BLaER1 treated with 17β-estradiol and CSF1 and Interleukin-3, amounts not matched to agents 10 nM and 100 nM (cell line): ENCODE results near the gene CNOT6.
"Not testable (repeated sequence)": the region's sequence is repeated elsewhere in the genome, so short reads cannot be mapped to it uniquely, and the experiment has no call there.

ENCODE experiments used
- H3K27ac ChIP-seq, 11 experiments: shearing (Covaris generic); formaldehyde crosslinking; 2 replicates each; pipeline ENCODE4 v1.8.1; 2022
- H3K27me3 ChIP-seq, 11 experiments: shearing (Covaris generic); formaldehyde crosslinking; 2 replicates each; pipeline ENCODE4 v1.8.1; 2022
- H3K36me3 ChIP-seq, 11 experiments: shearing (Covaris generic); formaldehyde crosslinking; 2 replicates each; pipeline ENCODE4 v1.8.1; 2022
- H3K4me1 ChIP-seq, 10 experiments: shearing (Covaris generic); formaldehyde crosslinking; 2 replicates each; pipeline ENCODE4 v1.8.1; 2022
- H3K4me2 ChIP-seq, 11 experiments: shearing (Covaris generic); formaldehyde crosslinking; 2 replicates each; pipeline ENCODE4 v1.8.1; 2022
- H3K4me3 ChIP-seq, 10 experiments: shearing (Covaris generic); formaldehyde crosslinking; 2 replicates each; pipeline ENCODE4 v1.8.1; 2022
- H3K9ac ChIP-seq, 11 experiments: shearing (Covaris generic); formaldehyde crosslinking; 2 replicates each; pipeline ENCODE4 v1.8.1; 2022
- H3K9me3 ChIP-seq, 11 experiments: shearing (Covaris generic); formaldehyde crosslinking; replicated peaks in 1 of 11; 2 replicates each; pipeline ENCODE4 v1.8.1; 2022
- H4K20me1 ChIP-seq, 11 experiments: shearing (Covaris generic); formaldehyde crosslinking; 2 replicates each; pipeline ENCODE4 v1.8.1; 2022
- Cebpa-rat ChIP-seq, 11 experiments: shearing (Covaris generic); IDR thresholded peaks; 2 replicates each; pipeline ENCODE4 v1.8.1; 2022

The CNOT6 gene

GRCh38 chr5:180521591-180521990, 27.4 kb downstream of the CNOT6 start:
- peak overlapping the region in 3 of 11 experiments; percentile 10 to 38 (median 31); a peak in 4 of 22 replicates for H3K4me2 ChIP-seq
- TF ChIP-seq Cebpa-rat (IDR thresholded peaks at IDR 0.05), result no peak
- no peak overlapping the region for H3K9ac ChIP-seq
- H3K36me3 ChIP-seq, result peaks cover 0 to 90% (median 61%) of the 10 kb centered on the region in 11 experiments; a peak in 20 of 22 replicates
- H3K27ac ChIP-seq, result no peak overlapping the region
- no peaks in the 10 kb centered on the region for H3K27me3 ChIP-seq
- H4K20me1 ChIP-seq, result peaks cover 63 to 100% (median 89%) of the 10 kb centered on the region in 11 experiments
- no peak overlapping the region for H3K4me3 ChIP-seq
- H3K4me1 ChIP-seq, result peaks cover 24 to 75% (median 33%) of the 10 kb centered on the region in 10 experiments
- peaks cover 0 to 22% (median 12%) of the 10 kb centered on the region in 11 experiments; a peak in 15 of 22 replicates for H3K9me3 ChIP-seq

GRCh38 chr5:180522330-180522729, 28.2 kb downstream of the CNOT6 start:
- Histone ChIP-seq H3K27ac (peak overlapping the region in 1 of 11 experiments; percentile 9; a peak in 3 of 22 replicates), H3K36me3 (peaks cover 7 to 90% (median 61%) of the 10 kb centered on the region in 11 experiments), H3K27me3 (no peaks in the 10 kb centered on the region), H3K4me2 (peak overlapping the region; percentile 6 to 43 (median 29); a peak in 18 of 22 replicates), H3K9me3 (peaks cover under 1 to 27% (median 20%) of the 10 kb centered on the region in 11 experiments; a peak in 17 of 22 replicates), H4K20me1 (peaks cover 56 to 100% (median 85%) of the 10 kb centered on the region in 11 experiments), H3K4me3 (no peak overlapping the region), H3K9ac (no peak overlapping the region), H3K4me1 (peaks cover 24 to 75% (median 33%) of the 10 kb centered on the region in 10 experiments)
- no peak for TF ChIP-seq Cebpa-rat (IDR thresholded peaks at IDR 0.05)

DNA sequence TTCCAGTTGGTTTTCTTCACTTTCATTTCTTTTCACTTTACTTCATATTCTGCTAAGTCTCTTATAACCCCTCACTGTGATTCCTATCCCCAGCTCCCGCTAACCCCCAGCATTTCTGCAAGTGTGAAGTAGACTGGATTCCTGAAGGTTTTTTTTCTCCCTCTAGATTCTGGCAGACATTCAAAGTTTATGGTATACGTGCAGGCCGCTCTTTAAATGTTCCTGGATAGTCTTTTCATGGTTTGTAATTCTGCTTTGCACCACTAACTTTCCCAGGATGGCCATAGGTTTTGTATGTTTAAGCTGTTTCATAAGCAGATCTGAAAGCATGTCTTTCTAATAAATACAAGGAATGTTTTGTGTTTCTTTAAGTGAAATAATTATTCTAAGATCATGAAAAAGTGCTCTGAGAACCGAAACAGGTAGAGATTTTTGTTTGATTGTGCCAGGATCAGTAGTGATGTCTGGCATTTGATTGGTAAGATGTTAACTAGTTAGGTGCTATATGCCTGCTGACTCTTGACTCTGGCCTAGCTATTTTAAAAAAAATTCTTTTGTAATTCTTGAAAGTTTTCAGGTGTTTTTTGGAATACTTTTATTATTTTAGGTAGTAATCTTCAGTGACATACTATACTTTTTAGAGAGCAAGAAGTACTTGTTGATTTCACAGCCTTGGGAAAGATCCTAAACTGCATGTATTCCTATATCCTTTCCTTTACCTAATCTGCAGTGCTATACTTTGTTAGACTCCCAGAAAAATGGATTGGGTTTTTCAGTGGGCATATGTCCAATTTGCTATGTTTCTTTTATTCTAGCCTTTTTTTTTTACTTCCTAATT, 29.7 kb downstream of the CNOT6 start:
- Histone ChIP-seq H3K4me2 (peak overlapping the region in 3 of 11 experiments; percentile 11 to 38 (median 27); a peak in 6 of 22 replicates), H3K9ac (no peak overlapping the region), H3K4me3 (no peak overlapping the region), H3K27me3 (no peaks in the 10 kb centered on the region), H4K20me1 (peaks cover 46 to 92% (median 76%) of the 10 kb centered on the region in 11 experiments), H3K27ac (no peak overlapping the region), H3K36me3 (peaks cover 17 to 92% (median 65%) of the 10 kb centered on the region in 11 experiments), H3K4me1 (peaks cover 22 to 69% (median 29%) of the 10 kb centered on the region in 10 experiments), H3K9me3 (peaks cover 6 to 39% (median 31%) of the 10 kb centered on the region in 11 experiments)
- TF ChIP-seq Cebpa-rat (IDR thresholded peaks at IDR 0.05), result no peak

DNA sequence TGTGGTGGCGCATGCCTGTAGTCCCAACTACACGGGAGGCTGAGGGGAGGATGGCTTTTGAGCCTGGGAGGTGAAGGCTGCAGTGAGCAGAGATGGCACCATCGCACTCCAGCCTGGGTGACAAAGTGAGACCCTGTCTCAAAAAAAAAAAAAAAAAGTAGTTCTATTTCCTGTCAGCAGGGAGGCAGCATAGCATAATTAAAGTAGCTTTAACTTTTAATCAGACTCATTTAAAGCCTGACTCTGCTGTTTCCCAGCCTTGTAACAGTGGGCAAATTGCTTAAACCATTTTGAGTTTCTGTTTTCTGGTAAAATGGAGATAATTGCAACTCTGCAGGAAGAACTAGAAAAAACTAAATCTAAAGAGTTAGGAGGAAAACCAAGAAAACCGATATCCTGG, 31.2 kb downstream of the CNOT6 start:
- no peaks in the 10 kb centered on the region for H3K27me3 ChIP-seq
- H3K4me1 ChIP-seq, result peaks cover 18 to 56% (median 25%) of the 10 kb centered on the region in 10 experiments
- no peak for TF ChIP-seq Cebpa-rat (IDR thresholded peaks at IDR 0.05)
- H4K20me1 ChIP-seq, result peaks cover 46 to 83% (median 65%) of the 10 kb centered on the region in 11 experiments
- H3K4me3 ChIP-seq, result no peak overlapping the region
- peaks cover 19 to 51% (median 46%) of the 10 kb centered on the region in 11 experiments for H3K9me3 ChIP-seq
- no peak overlapping the region for H3K9ac ChIP-seq
- H3K36me3 ChIP-seq, result peaks cover 32 to 92% (median 69%) of the 10 kb centered on the region in 11 experiments
- no peak overlapping the region for H3K27ac ChIP-seq
- H3K4me2 ChIP-seq, result 0 out of 22 replicates have a peak overlapping the region, but pooled peaks of 1 of the 11 experiments have one; percentile 2

GRCh38 chr5:180526269-180526668, 32.1 kb downstream of the CNOT6 start:
- Histone ChIP-seq H3K27me3 (no peaks in the 10 kb centered on the region), H3K27ac (no peak overlapping the region), H3K4me1 (peaks cover 18 to 51% (median 25%) of the 10 kb centered on the region in 10 experiments), H3K9me3 (peaks cover 23 to 58% (median 52%) of the 10 kb centered on the region in 11 experiments), H3K4me2 (no peak overlapping the region), H4K20me1 (peaks cover 46 to 74% (median 58%) of the 10 kb centered on the region in 11 experiments), H3K4me3 (no peak overlapping the region), H3K9ac (no peak overlapping the region), H3K36me3 (peaks cover 37 to 92% (median 68%) of the 10 kb centered on the region in 11 experiments)
- no peak for TF ChIP-seq Cebpa-rat (IDR thresholded peaks at IDR 0.05)

- Histone ChIP-seq H3K4me2 (no peak overlapping the region), H3K9ac (no peak overlapping the region), H3K4me1 (peaks cover 6 to 37% (median 12%) of the 10 kb centered on the region in 10 experiments), H3K9me3 (peaks cover 23 to 72% (median 66%) of the 10 kb centered on the region in 11 experiments), H4K20me1 (peaks cover 33 to 62% (median 44%) of the 10 kb centered on the region in 11 experiments), H3K27me3 (no peaks in the 10 kb centered on the region), H3K27ac (no peak overlapping the region), H3K4me3 (no peak overlapping the region), H3K36me3 (peaks cover 50 to 92% (median 75%) of the 10 kb centered on the region in 11 experiments)
- no peak for TF ChIP-seq Cebpa-rat (IDR thresholded peaks at IDR 0.05)
Measured at GRCh38 chr5:180527659-180528058, 33.5 kb downstream of the CNOT6 start.

- Histone ChIP-seq H3K9me3 (peaks cover 23 to 75% (median 65%) of the 10 kb centered on the region in 11 experiments), H4K20me1 (peaks cover 3 to 58% (median 33%) of the 10 kb centered on the region in 11 experiments; a peak in 17 of 22 replicates), H3K36me3 (peaks cover 79 to 100% (median 95%) of the 10 kb centered on the region in 11 experiments)
- not testable (repeated sequence) for H3K4me3 ChIP-seq, H3K27me3 ChIP-seq, H3K9ac ChIP-seq, H3K4me1 ChIP-seq, H3K27ac ChIP-seq, H3K4me2 ChIP-seq
Measured at GRCh38 chr5:180531036-180531585, 36.9 kb downstream of the CNOT6 start.

DNA sequence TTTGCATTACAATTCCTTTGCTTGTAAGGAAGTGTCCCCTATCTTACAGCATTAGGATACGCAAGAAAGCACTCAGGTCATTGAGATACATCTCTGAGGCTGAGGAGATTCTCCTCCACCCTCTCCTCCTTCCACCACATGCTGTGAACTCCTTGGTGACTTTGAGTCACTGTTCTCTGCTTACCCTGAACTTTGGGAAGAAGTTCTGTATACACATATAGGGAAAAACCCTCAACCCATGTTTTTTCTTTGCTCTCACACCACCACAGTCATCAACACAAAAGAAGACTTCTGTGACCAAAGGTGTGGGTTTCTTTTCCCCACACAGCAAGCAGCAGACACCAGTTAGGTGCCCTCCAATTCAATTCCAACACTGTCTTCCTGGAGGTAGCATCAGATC, 38.1 kb downstream of the CNOT6 start:
- H3K27me3 ChIP-seq, result no peaks in the 10 kb centered on the region
- H3K36me3 ChIP-seq, result peaks cover 85 to 100% (median 95%) of the 10 kb centered on the region in 11 experiments
- peaks cover 23 to 71% (median 60%) of the 10 kb centered on the region in 11 experiments for H3K9me3 ChIP-seq
- no peak overlapping the region for H3K9ac ChIP-seq
- no peaks in the 10 kb centered on the region for H3K4me1 ChIP-seq
- no peak overlapping the region for H3K4me3 ChIP-seq
- peaks cover 0 to 58% (median 34%) of the 10 kb centered on the region in 11 experiments; a peak in 16 of 22 replicates for H4K20me1 ChIP-seq
- no peak overlapping the region for H3K4me2 ChIP-seq
- TF ChIP-seq Cebpa-rat (IDR thresholded peaks at IDR 0.05), result no peak
- no peak overlapping the region for H3K27ac ChIP-seq

DNA sequence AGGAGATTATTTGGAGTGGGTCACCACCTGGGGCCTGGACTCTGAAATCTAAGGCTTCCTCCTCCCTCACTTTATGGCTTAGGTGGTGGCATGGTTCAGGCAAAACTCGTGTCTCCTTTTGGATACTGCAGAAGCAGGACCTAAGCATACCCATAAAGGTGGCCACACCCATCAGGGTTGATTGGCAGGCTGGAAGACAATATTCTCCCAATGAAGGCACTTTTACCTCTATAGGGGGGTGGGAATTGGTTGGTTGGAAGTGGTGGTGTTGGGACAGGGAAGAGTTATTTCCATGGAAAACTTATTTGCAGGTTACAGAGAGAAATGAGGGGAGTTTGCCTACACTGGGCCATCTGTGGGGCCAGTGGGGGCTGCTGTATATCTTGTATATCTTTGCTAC, 39.7 kb downstream of the CNOT6 start:
- no peaks in the 10 kb centered on the region for H3K27me3 ChIP-seq
- H3K4me3 ChIP-seq, result no peak overlapping the region
- H4K20me1 ChIP-seq, result peaks cover 0 to 61% (median 36%) of the 10 kb centered on the region in 11 experiments; a peak in 16 of 22 replicates
- no peak overlapping the region for H3K9ac ChIP-seq
- H3K4me2 ChIP-seq, result no peak overlapping the region
- no peaks in the 10 kb centered on the region for H3K4me1 ChIP-seq
- peaks cover 17 to 59% (median 44%) of the 10 kb centered on the region in 11 experiments; a peak in 21 of 22 replicates for H3K9me3 ChIP-seq
- no peak overlapping the region for H3K27ac ChIP-seq
- peaks cover 76 to 100% (median 95%) of the 10 kb centered on the region in 11 experiments for H3K36me3 ChIP-seq
- no peak for TF ChIP-seq Cebpa-rat (IDR thresholded peaks at IDR 0.05)
